GM23248 (cell line): ENCODE measurements around the gene C17orf100.

ENCODE experiments used
- EZH2 ChIP-seq: fragments of 200-600 bp; sonication (generic); IDR thresholded peaks from 2 replicates; pipeline ENCODE4 v1.6.1; 2018; ENCODE audit warnings: antibody characterized with exemption, mild to moderate bottlenecking; ENCODE audit not compliant: insufficient read depth, poor library complexity, severe bottlenecking
- EZH2phosphoT487 ChIP-seq: fragments of 200-600 bp; sonication (generic); IDR thresholded peaks from 2 replicates; pipeline ENCODE4 v1.6.1; 2018; ENCODE audit warnings: antibody characterized with exemption, moderate library complexity, mild to moderate bottlenecking, low read depth; ENCODE audit not compliant: insufficient read depth

- no peak for TF ChIP-seq EZH2
- no peak for TF ChIP-seq EZH2phosphoT487
These were observed 11.7 kb upstream of the C17orf100 start for GRCh38 chr17:6639586-6640535.
